Brain microvascular endothelial cell (primary cell): ENCODE results near the gene CYP1A2.

Source experiments
- DNase-seq: peaks from one replicate; pipeline ENCODE4 v3.0.0-alpha.2; 2020
- H3K27ac ChIP-seq: fragments of 250-450 bp; sonication (Bioruptor Pico); 2 replicates; pipeline ENCODE4 v1.5.1; 2020; ENCODE audit warnings: mild to moderate bottlenecking, moderate library complexity
- H3K27me3 ChIP-seq: fragments of 250-450 bp; sonication (Bioruptor Pico); replicated peaks from 2 replicates; pipeline ENCODE4 v1.5.1; 2020; ENCODE audit warnings: mild to moderate bottlenecking
- H3K36me3 ChIP-seq: fragments of 250-450 bp; sonication (Bioruptor Pico); replicated peaks from 2 replicates; pipeline ENCODE4 v1.5.1; 2020; ENCODE audit warnings: mild to moderate bottlenecking
- H3K4me3 ChIP-seq: 2 replicates; pipeline ENCODE4 v1.5.1; 2011; ENCODE audit warnings: low read depth, mild to moderate bottlenecking, control low read depth, low read length, moderate library complexity
- in situ Hi-C: cut with HindIII; loops from 2 replicates; pipeline ENCODE4 v1.10.0; 2017; ENCODE audit warnings: low sequenced_read_pairs, low pct_ligation_motif_present
- TF ChIP-seq, protein P1 (sequence below): IDR thresholded peaks from 2 replicates; pipeline ENCODE4 v1.5.1; 2011; ENCODE audit warnings: low read depth, mild to moderate bottlenecking, moderate library complexity, low read length, control low read depth, inconsistent platforms; ENCODE audit errors: missing control alignments

CYP1A2 gene

DNA sequence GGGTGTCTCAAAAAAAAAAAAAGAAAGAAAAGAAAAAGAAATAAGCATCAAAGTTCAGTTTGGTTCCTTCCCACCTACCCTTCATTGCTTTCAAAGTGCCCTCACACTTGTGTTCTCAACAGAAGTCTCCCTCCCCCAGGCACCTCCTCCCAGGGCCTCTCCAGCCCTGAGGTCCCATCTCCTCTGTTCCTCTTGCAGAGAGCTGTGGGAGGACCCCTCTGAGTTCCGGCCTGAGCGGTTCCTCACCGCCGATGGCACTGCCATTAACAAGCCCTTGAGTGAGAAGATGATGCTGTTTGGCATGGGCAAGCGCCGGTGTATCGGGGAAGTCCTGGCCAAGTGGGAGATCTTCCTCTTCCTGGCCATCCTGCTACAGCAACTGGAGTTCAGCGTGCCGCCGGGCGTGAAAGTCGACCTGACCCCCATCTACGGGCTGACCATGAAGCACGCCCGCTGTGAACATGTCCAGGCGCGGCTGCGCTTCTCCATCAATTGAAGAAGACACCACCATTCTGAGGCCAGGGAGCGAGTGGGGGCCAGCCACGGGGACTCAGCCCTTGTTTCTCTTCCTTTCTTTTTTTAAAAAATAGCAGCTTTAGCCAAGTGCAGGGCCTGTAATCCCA is 6.1 kb downstream of the CYP1A2 start:
- TF ChIP-seq, protein P1, sequence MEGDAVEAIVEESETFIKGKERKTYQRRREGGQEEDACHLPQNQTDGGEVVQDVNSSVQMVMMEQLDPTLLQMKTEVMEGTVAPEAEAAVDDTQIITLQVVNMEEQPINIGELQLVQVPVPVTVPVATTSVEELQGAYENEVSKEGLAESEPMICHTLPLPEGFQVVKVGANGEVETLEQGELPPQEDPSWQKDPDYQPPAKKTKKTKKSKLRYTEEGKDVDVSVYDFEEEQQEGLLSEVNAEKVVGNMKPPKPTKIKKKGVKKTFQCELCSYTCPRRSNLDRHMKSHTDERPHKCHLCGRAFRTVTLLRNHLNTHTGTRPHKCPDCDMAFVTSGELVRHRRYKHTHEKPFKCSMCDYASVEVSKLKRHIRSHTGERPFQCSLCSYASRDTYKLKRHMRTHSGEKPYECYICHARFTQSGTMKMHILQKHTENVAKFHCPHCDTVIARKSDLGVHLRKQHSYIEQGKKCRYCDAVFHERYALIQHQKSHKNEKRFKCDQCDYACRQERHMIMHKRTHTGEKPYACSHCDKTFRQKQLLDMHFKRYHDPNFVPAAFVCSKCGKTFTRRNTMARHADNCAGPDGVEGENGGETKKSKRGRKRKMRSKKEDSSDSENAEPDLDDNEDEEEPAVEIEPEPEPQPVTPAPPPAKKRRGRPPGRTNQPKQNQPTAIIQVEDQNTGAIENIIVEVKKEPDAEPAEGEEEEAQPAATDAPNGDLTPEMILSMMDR: no peak
- H3K4me3 ChIP-seq: no peak overlapping the region
- no peak overlapping the region for H3K27ac ChIP-seq
- H3K36me3 ChIP-seq: no peaks in the 10 kb centered on the region
- in situ Hi-C loops: loop anchor here (25.0 kb wide), 1 partner anchor 392 kb away; the partner anchor contains the start of gene CYP11A1
- no peaks in the 10 kb centered on the region for H3K27me3 ChIP-seq
- no peak for DNase-seq

DNA sequence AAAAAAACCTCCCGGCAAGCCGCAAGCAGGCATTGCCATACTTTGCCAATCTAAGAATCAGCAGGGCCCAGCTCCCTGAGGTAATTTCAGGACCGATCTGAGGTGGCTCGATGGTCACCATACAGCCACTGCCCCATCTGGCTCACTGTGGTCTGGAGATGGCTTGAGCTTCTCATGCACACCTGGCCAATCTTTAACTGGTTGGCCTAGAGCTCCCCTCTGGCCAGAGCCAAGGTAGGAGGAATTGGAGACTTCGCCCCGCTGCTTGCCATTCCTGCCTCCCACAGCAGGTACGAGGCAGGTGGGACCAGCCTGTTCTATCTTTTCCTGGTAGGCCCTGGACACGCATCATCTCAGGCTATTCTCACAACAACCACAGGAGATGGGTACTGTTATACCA is 10.1 kb downstream of the CYP1A2 start:
- Histone ChIP-seq H3K27ac (no peak overlapping the region), H3K4me3 (no peak overlapping the region), H3K36me3 (no peaks in the 10 kb centered on the region), H3K27me3 (no peaks in the 10 kb centered on the region)
- in situ Hi-C loops: loop anchor here (25.0 kb wide), 1 partner anchor 396 kb away; the partner anchor contains the start of gene CYP11A1
- TF ChIP-seq, protein P1: no peak
- DNase-seq: no peak

DNA sequence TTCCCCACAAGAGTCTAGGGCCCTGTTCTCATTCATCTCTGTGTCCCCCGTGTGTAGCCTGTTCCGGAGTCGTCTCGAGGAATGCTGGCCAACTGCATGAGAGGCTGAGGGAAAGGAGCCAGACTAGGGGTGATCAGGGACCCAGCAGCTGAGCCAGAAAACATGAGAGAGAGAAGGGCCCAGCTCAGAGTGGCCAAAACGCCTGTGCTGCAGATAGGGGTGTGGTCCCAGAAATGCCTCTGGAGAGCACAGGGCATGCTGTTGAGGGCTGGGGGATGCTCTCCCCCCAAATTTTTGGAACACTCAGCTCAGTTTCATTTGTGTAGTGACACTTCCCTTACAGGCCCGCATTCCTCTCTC is 14.1 kb downstream of the CYP1A2 start:
- Histone ChIP-seq H3K27ac (no peak overlapping the region), H3K36me3 (no peaks in the 10 kb centered on the region), H3K4me3 (no peak overlapping the region), H3K27me3 (no peaks in the 10 kb centered on the region)
- in situ Hi-C loops: loop anchor here (25.0 kb wide), 1 partner anchor 400 kb away; the partner anchor contains the start of gene CYP11A1
- no peak for DNase-seq
- TF ChIP-seq, protein P1: no peak

DNA sequence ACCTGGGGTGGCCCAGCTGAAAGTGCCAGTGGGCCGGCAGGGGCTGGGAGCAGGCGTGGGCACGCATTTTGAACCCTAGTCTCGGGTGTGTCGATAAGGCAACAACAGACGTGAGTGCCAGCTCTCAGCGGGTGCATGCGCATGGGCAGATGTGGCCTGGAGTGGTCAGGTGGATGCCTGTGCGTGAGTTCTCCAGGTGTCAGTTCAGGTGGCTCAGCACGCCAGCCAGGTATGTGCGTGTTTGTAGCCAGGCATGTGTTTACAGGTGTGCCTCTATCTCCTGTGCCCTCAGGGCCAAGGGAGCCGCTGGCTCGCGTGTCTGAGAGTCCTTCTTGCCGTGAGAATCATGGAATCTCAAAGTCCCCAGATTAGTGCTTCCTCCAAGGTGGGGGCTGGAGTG is 14.8 kb downstream of the CYP1A2 start:
- in situ Hi-C loops: loop anchor here (25.0 kb wide), 1 partner anchor 401 kb away; the partner anchor contains the start of gene CYP11A1
- Histone ChIP-seq H3K27ac (no peak overlapping the region), H3K27me3 (no peaks in the 10 kb centered on the region), H3K4me3 (no peak overlapping the region), H3K36me3 (no peaks in the 10 kb centered on the region)
- no peak for DNase-seq
- TF ChIP-seq, protein P1: no peak

DNA sequence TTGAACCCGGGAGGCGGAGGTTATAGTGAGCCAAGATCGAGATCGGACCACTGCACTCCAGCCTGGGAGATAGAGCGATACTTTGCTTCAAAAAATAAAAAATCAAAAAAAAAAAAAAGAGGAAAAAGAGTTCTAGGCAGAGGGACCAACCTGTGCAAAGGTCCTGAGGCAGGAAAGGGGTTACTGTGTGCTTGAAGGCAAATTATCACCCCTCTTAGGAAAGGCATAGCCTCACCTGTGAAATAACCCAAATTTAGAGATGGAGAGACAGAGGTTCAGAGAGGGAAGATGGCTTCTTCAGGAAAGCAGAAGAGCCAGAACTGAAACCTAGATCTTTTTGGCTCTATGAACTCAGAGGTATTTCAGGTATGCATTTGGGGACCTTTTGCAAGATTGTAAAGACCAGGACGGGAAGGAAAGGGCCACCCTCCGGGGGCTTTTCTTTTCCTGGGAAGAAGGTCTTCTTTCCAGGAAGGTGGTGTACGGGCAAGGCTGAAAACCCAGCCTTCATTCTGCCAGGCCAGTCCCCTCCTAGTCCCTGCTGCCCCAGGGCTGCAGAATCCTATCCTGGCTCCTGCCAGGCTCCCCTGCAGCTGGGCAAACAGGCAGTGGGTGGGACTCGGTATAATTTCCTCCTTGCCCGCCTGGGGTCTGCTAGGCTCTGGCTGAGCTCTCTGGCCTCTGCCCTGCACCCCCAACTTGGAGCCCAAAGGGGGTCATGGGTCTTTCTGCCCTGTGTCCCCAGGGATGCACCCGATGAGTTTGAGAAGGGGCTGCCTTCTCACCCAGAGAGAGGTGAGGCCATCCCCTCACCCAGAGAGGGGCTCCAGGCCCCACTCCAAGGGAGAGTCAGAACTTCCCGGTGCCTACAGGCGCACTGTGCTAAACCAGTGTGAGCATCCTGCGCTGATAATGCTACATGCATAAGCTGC is 18.8 kb downstream of the CYP1A2 start:
- DNase-seq: no peak

More for the DNA sequence above, 18.8 kb downstream of the CYP1A2 start:
- Histone ChIP-seq H3K4me3 (no peak overlapping the region), H3K27ac (no peak overlapping the region), H3K27me3 (no peaks in the 10 kb centered on the region), H3K36me3 (no peaks in the 10 kb centered on the region)
- in situ Hi-C loops: loop anchor here (5.0 to 25.0 kb wide), 2 partner anchors 135 to 405 kb away; partner anchors contain the start of gene CYP11A1
- TF ChIP-seq, protein P1: no peak
